ENCODE data around the gene MROH2B.

MROH2B gene

DNA sequence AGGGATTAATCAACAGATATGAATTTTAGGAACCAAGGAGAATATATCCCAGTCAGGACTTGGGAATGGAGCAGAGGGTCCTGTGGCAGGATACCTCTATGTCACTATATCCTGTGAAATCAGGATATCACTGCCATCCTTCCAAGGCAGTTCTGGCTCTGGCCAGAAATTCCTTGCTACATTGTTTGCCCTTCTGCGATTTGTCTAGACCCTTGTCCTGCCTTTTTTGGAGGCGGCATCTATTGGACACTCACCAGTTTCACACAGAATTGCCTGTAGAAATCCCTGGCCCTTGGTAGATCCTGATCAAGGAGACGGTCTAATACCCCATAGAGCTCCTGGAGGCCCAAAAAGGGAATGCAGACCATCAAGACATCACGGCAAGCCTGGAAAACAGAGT is 71.2 kb downstream of the MROH2B start:
- ATAC-seq, result no peak
- no peak for TF ChIP-seq ZNF70 (CRISPR knock-in tag; IDR thresholded peaks at IDR 0.05)
- TF ChIP-seq, protein P1, sequence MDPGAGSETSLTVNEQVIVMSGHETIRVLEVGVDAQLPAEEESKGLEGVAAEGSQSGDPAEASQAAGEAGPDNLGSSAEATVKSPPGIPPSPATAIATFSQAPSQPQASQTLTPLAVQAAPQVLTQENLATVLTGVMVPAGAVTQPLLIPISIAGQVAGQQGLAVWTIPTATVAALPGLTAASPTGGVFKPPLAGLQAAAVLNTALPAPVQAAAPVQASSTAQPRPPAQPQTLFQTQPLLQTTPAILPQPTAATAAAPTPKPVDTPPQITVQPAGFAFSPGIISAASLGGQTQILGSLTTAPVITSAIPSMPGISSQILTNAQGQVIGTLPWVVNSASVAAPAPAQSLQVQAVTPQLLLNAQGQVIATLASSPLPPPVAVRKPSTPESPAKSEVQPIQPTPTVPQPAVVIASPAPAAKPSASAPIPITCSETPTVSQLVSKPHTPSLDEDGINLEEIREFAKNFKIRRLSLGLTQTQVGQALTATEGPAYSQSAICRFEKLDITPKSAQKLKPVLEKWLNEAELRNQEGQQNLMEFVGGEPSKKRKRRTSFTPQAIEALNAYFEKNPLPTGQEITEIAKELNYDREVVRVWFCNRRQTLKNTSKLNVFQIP (CRISPR knock-in tag; IDR thresholded peaks at IDR 0.05; ENCODE audit: borderline replicate concordance, low read depth), result no peak
- no peak for TF ChIP-seq SNAI2 (CRISPR knock-in tag; IDR thresholded peaks at IDR 0.05)
- TF ChIP-seq OSR1 (CRISPR knock-in tag; IDR thresholded peaks at IDR 0.05), result no peak
- TF ChIP-seq CSDC2 (CRISPR knock-in tag; IDR thresholded peaks at IDR 0.05), result no peak
- TF ChIP-seq ESRRG (CRISPR knock-in tag; IDR thresholded peaks at IDR 0.05), result no peak
- no peak for TF ChIP-seq BACH2 (CRISPR knock-in tag; IDR thresholded peaks at IDR 0.05; ENCODE audit: borderline replicate concordance)
- no peak for TF ChIP-seq ZFP3 (CRISPR knock-in tag; IDR thresholded peaks at IDR 0.05)
- no peak for TF ChIP-seq TOX (CRISPR knock-in tag; IDR thresholded peaks at IDR 0.05; ENCODE audit: borderline replicate concordance)
- TF ChIP-seq, protein P2, sequence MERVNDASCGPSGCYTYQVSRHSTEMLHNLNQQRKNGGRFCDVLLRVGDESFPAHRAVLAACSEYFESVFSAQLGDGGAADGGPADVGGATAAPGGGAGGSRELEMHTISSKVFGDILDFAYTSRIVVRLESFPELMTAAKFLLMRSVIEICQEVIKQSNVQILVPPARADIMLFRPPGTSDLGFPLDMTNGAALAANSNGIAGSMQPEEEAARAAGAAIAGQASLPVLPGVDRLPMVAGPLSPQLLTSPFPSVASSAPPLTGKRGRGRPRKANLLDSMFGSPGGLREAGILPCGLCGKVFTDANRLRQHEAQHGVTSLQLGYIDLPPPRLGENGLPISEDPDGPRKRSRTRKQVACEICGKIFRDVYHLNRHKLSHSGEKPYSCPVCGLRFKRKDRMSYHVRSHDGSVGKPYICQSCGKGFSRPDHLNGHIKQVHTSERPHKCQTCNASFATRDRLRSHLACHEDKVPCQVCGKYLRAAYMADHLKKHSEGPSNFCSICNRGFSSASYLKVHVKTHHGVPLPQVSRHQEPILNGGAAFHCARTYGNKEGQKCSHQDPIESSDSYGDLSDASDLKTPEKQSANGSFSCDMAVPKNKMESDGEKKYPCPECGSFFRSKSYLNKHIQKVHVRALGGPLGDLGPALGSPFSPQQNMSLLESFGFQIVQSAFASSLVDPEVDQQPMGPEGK (CRISPR knock-in tag; IDR thresholded peaks at IDR 0.05; ENCODE audit: borderline replicate concordance), result no peak
- no peak for TF ChIP-seq GLIS3 (CRISPR knock-in tag; IDR thresholded peaks at IDR 0.05)
- no peak for TF ChIP-seq ZNF565 (CRISPR knock-in tag; conservative IDR thresholded peaks at IDR 0.05; ENCODE audit: low read depth)
- TF ChIP-seq, protein P3, sequence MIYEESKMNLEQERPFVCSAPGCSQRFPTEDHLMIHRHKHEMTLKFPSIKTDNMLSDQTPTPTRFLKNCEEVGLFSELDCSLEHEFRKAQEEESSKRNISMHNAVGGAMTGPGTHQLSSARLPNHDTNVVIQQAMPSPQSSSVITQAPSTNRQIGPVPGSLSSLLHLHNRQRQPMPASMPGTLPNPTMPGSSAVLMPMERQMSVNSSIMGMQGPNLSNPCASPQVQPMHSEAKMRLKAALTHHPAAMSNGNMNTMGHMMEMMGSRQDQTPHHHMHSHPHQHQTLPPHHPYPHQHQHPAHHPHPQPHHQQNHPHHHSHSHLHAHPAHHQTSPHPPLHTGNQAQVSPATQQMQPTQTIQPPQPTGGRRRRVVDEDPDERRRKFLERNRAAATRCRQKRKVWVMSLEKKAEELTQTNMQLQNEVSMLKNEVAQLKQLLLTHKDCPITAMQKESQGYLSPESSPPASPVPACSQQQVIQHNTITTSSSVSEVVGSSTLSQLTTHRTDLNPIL (CRISPR knock-in tag; IDR thresholded peaks at IDR 0.05; ENCODE audit: low read depth), result no peak
- no peak for TF ChIP-seq ZNF8 (CRISPR knock-in tag; IDR thresholded peaks at IDR 0.05)

DNA sequence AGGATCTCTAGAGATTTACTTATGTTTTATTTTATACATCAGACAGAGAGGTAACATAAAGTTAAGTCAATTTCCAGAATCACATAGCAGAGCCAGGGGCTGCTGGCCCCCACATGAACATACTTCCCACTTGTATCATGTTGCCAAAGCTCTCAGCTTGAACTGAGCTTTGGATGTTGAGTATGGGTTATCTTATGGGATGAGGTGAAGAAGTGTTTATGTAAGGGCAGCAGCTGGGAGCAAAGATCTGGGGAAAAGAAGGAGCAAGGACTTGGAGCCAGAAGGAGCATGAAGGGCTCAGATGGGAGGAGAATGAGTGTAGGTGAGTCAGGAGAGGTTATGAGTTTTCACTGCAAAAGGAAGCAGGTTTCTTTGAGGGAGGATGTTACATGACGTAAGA is 72.0 kb downstream of the MROH2B start:
- TF ChIP-seq, protein P4, sequence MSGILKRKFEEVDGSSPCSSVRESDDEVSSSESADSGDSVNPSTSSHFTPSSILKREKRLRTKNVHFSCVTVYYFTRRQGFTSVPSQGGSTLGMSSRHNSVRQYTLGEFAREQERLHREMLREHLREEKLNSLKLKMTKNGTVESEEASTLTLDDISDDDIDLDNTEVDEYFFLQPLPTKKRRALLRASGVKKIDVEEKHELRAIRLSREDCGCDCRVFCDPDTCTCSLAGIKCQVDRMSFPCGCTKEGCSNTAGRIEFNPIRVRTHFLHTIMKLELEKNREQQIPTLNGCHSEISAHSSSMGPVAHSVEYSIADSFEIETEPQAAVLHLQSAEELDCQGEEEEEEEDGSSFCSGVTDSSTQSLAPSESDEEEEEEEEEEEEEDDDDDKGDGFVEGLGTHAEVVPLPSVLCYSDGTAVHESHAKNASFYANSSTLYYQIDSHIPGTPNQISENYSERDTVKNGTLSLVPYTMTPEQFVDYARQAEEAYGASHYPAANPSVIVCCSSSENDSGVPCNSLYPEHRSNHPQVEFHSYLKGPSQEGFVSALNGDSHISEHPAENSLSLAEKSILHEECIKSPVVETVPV (CRISPR knock-in tag; IDR thresholded peaks at IDR 0.05), result no peak
- TF ChIP-seq TCF4 (CRISPR knock-in tag; IDR thresholded peaks at IDR 0.05; ENCODE audit: borderline replicate concordance) (no peak), SNAI2 (CRISPR knock-in tag; IDR thresholded peaks at IDR 0.05) (no peak), PPARA (CRISPR knock-in tag; IDR thresholded peaks at IDR 0.05; ENCODE audit: borderline replicate concordance) (no peak)
- TF ChIP-seq, protein P3 (CRISPR knock-in tag; IDR thresholded peaks at IDR 0.05; ENCODE audit: low read depth), result no peak
- ATAC-seq, result no peak

DNA sequence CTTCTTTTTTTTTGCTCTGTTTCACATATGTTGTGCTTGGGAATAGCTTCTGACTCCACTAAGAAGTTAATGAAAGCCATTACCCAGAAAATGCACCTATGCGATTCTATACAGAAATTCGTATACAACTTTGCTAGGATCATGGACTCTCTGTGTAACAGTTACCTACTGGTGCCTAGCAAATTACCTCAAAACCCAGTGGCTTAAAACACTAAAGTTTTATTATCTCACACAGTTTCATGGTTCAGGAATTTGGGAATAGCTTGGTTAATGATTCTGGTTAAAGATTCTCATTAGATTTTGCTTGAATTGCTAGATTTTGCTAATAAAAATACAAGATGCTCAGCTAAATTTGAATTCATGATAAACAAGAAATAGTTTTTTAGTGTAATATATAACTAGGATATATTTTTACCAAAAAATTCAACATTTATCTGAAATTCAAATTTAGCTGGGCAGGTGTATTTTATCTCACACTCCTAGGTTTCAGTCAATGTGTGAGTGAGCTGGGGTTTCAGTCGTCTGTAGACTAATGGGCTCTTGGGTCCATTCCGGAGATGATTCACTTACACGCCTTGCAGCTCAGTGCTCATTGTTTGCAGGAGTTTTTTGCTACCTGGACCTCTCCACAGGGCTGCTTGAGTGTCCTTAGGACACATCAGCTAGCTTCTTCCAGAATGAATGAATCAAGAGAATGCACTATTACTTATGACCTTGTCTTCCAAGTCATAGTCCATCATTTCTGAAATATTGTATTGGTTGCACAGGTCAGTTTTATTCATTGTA is 75.1 kb downstream of the MROH2B start:
- no peak for ATAC-seq
- TF ChIP-seq, protein P4 (CRISPR knock-in tag; IDR thresholded peaks at IDR 0.05), result no peak
- TF ChIP-seq, protein P3 (CRISPR knock-in tag; IDR thresholded peaks at IDR 0.05; ENCODE audit: low read depth), result no peak
- no peak for TF ChIP-seq ZNF8 (CRISPR knock-in tag; IDR thresholded peaks at IDR 0.05)
- no peak for TF ChIP-seq ISL1 (CRISPR knock-in tag; IDR thresholded peaks at IDR 0.05)
- no peak for TF ChIP-seq RARB (CRISPR knock-in tag; IDR thresholded peaks at IDR 0.05)
- no peak for TF ChIP-seq ARNTL (CRISPR knock-in tag; IDR thresholded peaks at IDR 0.05; ENCODE audit: borderline replicate concordance, low read depth)
- TF ChIP-seq, protein P2 (CRISPR knock-in tag; IDR thresholded peaks at IDR 0.05; ENCODE audit: borderline replicate concordance), result no peak
- TF ChIP-seq PPARA (CRISPR knock-in tag; IDR thresholded peaks at IDR 0.05; ENCODE audit: borderline replicate concordance), result no peak
- TF ChIP-seq SNAI2 (CRISPR knock-in tag; IDR thresholded peaks at IDR 0.05), result no peak
- TF ChIP-seq, protein P5, sequence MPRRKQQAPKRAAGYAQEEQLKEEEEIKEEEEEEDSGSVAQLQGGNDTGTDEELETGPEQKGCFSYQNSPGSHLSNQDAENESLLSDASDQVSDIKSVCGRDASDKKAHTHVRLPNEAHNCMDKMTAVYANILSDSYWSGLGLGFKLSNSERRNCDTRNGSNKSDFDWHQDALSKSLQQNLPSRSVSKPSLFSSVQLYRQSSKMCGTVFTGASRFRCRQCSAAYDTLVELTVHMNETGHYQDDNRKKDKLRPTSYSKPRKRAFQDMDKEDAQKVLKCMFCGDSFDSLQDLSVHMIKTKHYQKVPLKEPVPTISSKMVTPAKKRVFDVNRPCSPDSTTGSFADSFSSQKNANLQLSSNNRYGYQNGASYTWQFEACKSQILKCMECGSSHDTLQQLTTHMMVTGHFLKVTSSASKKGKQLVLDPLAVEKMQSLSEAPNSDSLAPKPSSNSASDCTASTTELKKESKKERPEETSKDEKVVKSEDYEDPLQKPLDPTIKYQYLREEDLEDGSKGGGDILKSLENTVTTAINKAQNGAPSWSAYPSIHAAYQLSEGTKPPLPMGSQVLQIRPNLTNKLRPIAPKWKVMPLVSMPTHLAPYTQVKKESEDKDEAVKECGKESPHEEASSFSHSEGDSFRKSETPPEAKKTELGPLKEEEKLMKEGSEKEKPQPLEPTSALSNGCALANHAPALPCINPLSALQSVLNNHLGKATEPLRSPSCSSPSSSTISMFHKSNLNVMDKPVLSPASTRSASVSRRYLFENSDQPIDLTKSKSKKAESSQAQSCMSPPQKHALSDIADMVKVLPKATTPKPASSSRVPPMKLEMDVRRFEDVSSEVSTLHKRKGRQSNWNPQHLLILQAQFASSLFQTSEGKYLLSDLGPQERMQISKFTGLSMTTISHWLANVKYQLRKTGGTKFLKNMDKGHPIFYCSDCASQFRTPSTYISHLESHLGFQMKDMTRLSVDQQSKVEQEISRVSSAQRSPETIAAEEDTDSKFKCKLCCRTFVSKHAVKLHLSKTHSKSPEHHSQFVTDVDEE (CRISPR knock-in tag; IDR thresholded peaks at IDR 0.05), result no peak
- no peak for TF ChIP-seq ZFP3 (CRISPR knock-in tag; IDR thresholded peaks at IDR 0.05)
